HG02852 (cell line): ENCODE measurements around the gene TEAD2.
"Not testable (repeated sequence)": the region's sequence is repeated elsewhere in the genome, so short reads cannot be mapped to it uniquely, and the experiment has no call there.

Experiments used
- ATAC-seq: cut with Tn5 transposase; IDR thresholded peaks from one replicate; pipeline ENCODE4 v1.9.1; 2021; ENCODE audit warnings: mild to moderate bottlenecking, moderate library complexity; ENCODE audit not compliant: unreplicated experiment

Gene TEAD2

GRCh38 chr19:49333811-49334288 lies 28.4 kb downstream of the TEAD2 start:
- peak; percentile 41 for ATAC-seq

- no peak for ATAC-seq
These were observed 28.8 kb downstream of the TEAD2 start for GRCh38 chr19:49333418-49333805.

- ATAC-seq = not testable (repeated sequence)
These were observed 29.4 kb downstream of the TEAD2 start for GRCh38 chr19:49332691-49333417.

GRCh38 chr19:49331616-49332055 lies 30.6 kb downstream of the TEAD2 start:
- ATAC-seq = no peak

GRCh38 chr19:49331187-49331586 lies 31.0 kb downstream of the TEAD2 start:
- ATAC-seq = not testable (repeated sequence)

GRCh38 chr19:49328741-49329140 lies 33.5 kb downstream of the TEAD2 start:
- ATAC-seq = no peak

- no peak for ATAC-seq
These were observed 34.2 kb downstream of the TEAD2 start for GRCh38 chr19:49327878-49328544.

GRCh38 chr19:49326165-49326704 lies 36.0 kb downstream of the TEAD2 start:
- no peak for ATAC-seq

- ATAC-seq = not testable (repeated sequence)
These were observed 36.5 kb downstream of the TEAD2 start for GRCh38 chr19:49325756-49326155.

- ATAC-seq = no peak
These were observed 37.2 kb downstream of the TEAD2 start, which contains the start of gene SLC6A16 for GRCh38 chr19:49324801-49325576. Gene SLC6A16, minus strand, starts transcription at chr19:49325191. Its CDS starts 13,844 bp downstream, at chr19:49311347.

- no peak for ATAC-seq
These were observed 43.9 kb downstream of the TEAD2 start for GRCh38 chr19:49318296-49318695.

GRCh38 chr19:49316284-49316683 lies 45.9 kb downstream of the TEAD2 start:
- no peak for ATAC-seq

- no peak for ATAC-seq
These were observed 47.1 kb downstream of the TEAD2 start for GRCh38 chr19:49315111-49315510.

GRCh38 chr19:49309087-49309486 lies 53.1 kb downstream of the TEAD2 start:
- no peak for ATAC-seq

- ATAC-seq = not testable (repeated sequence)
These were observed 55.5 kb downstream of the TEAD2 start for GRCh38 chr19:49306734-49307133.

- no peak for ATAC-seq
These were observed 60.4 kb downstream of the TEAD2 start for GRCh38 chr19:49301866-49302252.

GRCh38 chr19:49301165-49301865 lies 60.9 kb downstream of the TEAD2 start:
- ATAC-seq = no peak

GRCh38 chr19:49298653-49299052 lies 63.6 kb downstream of the TEAD2 start:
- ATAC-seq = not testable (repeated sequence)

GRCh38 chr19:49297403-49297802 lies 64.8 kb downstream of the TEAD2 start:
- ATAC-seq = no peak

- no peak for ATAC-seq
These were observed 66.9 kb downstream of the TEAD2 start for GRCh38 chr19:49295208-49295880.
